Left lung (tissue), 10 donors: ENCODE results near the gene RBM15B. TPM values are rescaled to one million over a fixed set of nuclear protein-coding genes. Genes with fewer than 3 reads are reported as not detected.
A peak's percentile ranks its signal among the peaks of the same experiment; 100 is the strongest.

ENCODE experiments used
- ATAC-seq: fragments of 200-7000 bp; cut with Tn5 transposase; one replicate; pipeline ENCODE4 v1.9.1; 2020; ENCODE audit warnings: moderate library complexity
- DNase-seq, 4 donors: peaks; one replicate each; pipeline ENCODE4 v3.0.0-alpha.2; 2013 to 2020
- H3K27ac ChIP-seq, 2 donors: fragments of 200-600 bp; sonication (generic) in 1 of 2; one replicate each; pipeline versions ENCODE4 v1.5.0 to v1.8.0; 2020 to 2021
- H3K27me3 ChIP-seq, 2 donors: fragments of 200-600 bp; sonication (generic) in 1 of 2; one replicate each; pipeline versions ENCODE4 v1.5.0 to v1.8.0; 2020 to 2021
- H3K36me3 ChIP-seq, 2 donors: fragments of 200-600 bp; sonication (generic) in 1 of 2; one replicate each; pipeline versions ENCODE4 v1.5.0 to v1.8.0; 2020 to 2021
- H3K4me1 ChIP-seq, 2 donors: fragments of 200-600 bp; one replicate each; pipeline ENCODE4 v1.8.0; 2021
- H3K4me3 ChIP-seq, 2 donors: fragments of 200-600 bp; sonication (generic) in 1 of 2; one replicate each; pipeline versions ENCODE4 v1.5.0 to v1.8.0; 2020 to 2021; ENCODE audit warnings: mild to moderate bottlenecking in 1 of 2
- H3K9me3 ChIP-seq, 2 donors: fragments of 200-600 bp; sonication (generic) in 1 of 2; one replicate each; pipeline versions ENCODE4 v1.5.0 to v1.8.0; 2020 to 2021
- CTCF ChIP-seq, 2 donors: fragments of 200-600 bp; sonication (generic) in 1 of 2; IDR thresholded peaks; one replicate each; pipeline versions ENCODE4 v1.5.0 to v1.8.0; 2021; ENCODE audit warnings: antibody characterized with exemption in 2 of 2
- intact Hi-C, 2 donors: fragments of 100-400 bp; cut with DNase I; formaldehyde crosslinking; loops; one replicate each; pipeline versions ENCODE4 v1.11.2 to v1.14.2; 2022
- polyA plus RNA-seq, 6 donors: library from polyadenylated mRNA; unstranded; fragments of 120-200 nt; gene quantifications; one replicate each; pipeline ENCODE4 v1.2.1, GENCODE V29; 2013; ENCODE audit not compliant: insufficient read length in 6 of 6
- total RNA-seq, 2 donors: library from RNA; stranded (reverse); fragmentation: NEBNext Ultra II Directional; extraction: Animal tissue kit (Norgen Biotek cat#: 25700); gene quantifications; one replicate each; pipeline ENCODE4 v1.2.1, GENCODE V29; 2021
- donor health status: DM: no; HTN: yes; CAD: no.
- donor health status: DM: no; HTN: no; CAD: no.

Gene RBM15B
- total and polyA plus RNA-seq, 8 donors: 25.2 to 44.8 (median 35.7) TPM

- H3K4me1 ChIP-seq: no peaks in the 10 kb centered on the region
- H3K27me3 ChIP-seq: no peaks in the 10 kb centered on the region
- DNase-seq (no peak), ATAC-seq (peak; percentile 81)
- no peak overlapping the region for H3K4me3 ChIP-seq
- no peak for TF ChIP-seq CTCF (IDR thresholded peaks at IDR 0.05)
- peaks cover 2 to 96% of the 10 kb centered on the region in 2 donors for H3K36me3 ChIP-seq
- intact Hi-C loops: no loop called here
- no peak overlapping the region for H3K27ac ChIP-seq
- no peaks in the 10 kb centered on the region for H3K9me3 ChIP-seq
Observed at GRCh38 chr3:51429138-51429537, 38.1 kb downstream of the RBM15B start.

GRCh38 chr3:51434110-51434509, 43.0 kb downstream of the RBM15B start:
- Histone ChIP-seq H3K27ac (no peak overlapping the region), H3K27me3 (no peaks in the 10 kb centered on the region), H3K36me3 (peaks cover 0 to 75% of the 10 kb centered on the region in 2 donors), H3K4me3 (no peak overlapping the region), H3K4me1 (no peaks in the 10 kb centered on the region), H3K9me3 (no peaks in the 10 kb centered on the region)
- no peak for TF ChIP-seq CTCF (IDR thresholded peaks at IDR 0.05)
- no peak for ATAC-seq
- intact Hi-C loops: no loop called here
- DNase-seq: no peak

- intact Hi-C loops: no loop called here
- Histone ChIP-seq H3K4me1 (no peaks in the 10 kb centered on the region), H3K27me3 (no peaks in the 10 kb centered on the region), H3K4me3 (no peak overlapping the region), H3K9me3 (no peaks in the 10 kb centered on the region), H3K27ac (no peak overlapping the region), H3K36me3 (peaks cover 0 to 75% of the 10 kb centered on the region in 2 donors)
- DNase-seq (peak in 1 of 4 donors; percentile 43), ATAC-seq (peak; percentile 95)
- TF ChIP-seq CTCF (IDR thresholded peaks at IDR 0.05): peak; percentile 49 to 57
Observed at GRCh38 chr3:51434746-51435327, 43.8 kb downstream of the RBM15B start.

GRCh38 chr3:51436998-51437639, 46.0 kb downstream of the RBM15B start:
- Histone ChIP-seq H3K27ac (no peak overlapping the region), H3K4me1 (no peaks in the 10 kb centered on the region), H3K27me3 (no peaks in the 10 kb centered on the region), H3K9me3 (no peaks in the 10 kb centered on the region), H3K4me3 (no peak overlapping the region), H3K36me3 (peaks cover 0 to 74% of the 10 kb centered on the region in 2 donors)
- no peak for TF ChIP-seq CTCF (IDR thresholded peaks at IDR 0.05)
- peak; percentile 63 for ATAC-seq
- intact Hi-C loops: no loop called here
- peak in 1 of 4 donors; percentile 2 for DNase-seq

- Histone ChIP-seq H3K4me1 (peaks cover 0 to 5% of the 10 kb centered on the region in 2 donors), H3K27ac (no peak overlapping the region), H3K4me3 (no peak overlapping the region), H3K36me3 (peaks cover 0 to 71% of the 10 kb centered on the region in 2 donors), H3K9me3 (no peaks in the 10 kb centered on the region), H3K27me3 (no peaks in the 10 kb centered on the region)
- intact Hi-C loops: no loop called here
- ATAC-seq (no peak), DNase-seq (no peak)
- TF ChIP-seq CTCF (IDR thresholded peaks at IDR 0.05): no peak
Observed at GRCh38 chr3:51441282-51442030, 50.4 kb downstream of the RBM15B start.
